Tibial artery (tissue), 4 donors: ENCODE data around the gene FSTL4.

ENCODE experiments used
- DNase-seq, 2 donors: peaks; one replicate each; pipeline ENCODE4 v3.0.0-alpha.2; 2019
- H3K27ac ChIP-seq, 2 donors: fragments of 200-600 bp; sonication (generic) in 1 of 2; 1 replicate in 1 of 2; 2 replicates in 1 of 2; pipeline ENCODE4 v1.5.1; 2018 to 2019; ENCODE audit warnings: mild to moderate bottlenecking in 1 of 2
- H3K27me3 ChIP-seq, 2 donors: fragments of 200-600 bp; sonication (generic) in 1 of 2; one replicate each; pipeline versions ENCODE4 v1.5.1 to v1.6.0; 2016 to 2019
- H3K36me3 ChIP-seq, 3 donors: fragments of 200-600 bp; sonication (generic) in 2 of 3; one replicate each; pipeline ENCODE4 v1.5.1; 2016 to 2019; ENCODE audit warnings: mild to moderate bottlenecking in 2 of 3
- H3K4me1 ChIP-seq, 4 donors: fragments of 200-600 bp; sonication (generic) in 2 of 4; 1 replicate in 3 of 4; 2 replicates in 1 of 4; pipeline ENCODE4 v1.5.1; 2016 to 2019
- H3K4me3 ChIP-seq, 2 donors: fragments of 200-600 bp; sonication (generic) in 1 of 2; 1 replicate in 1 of 2; 2 replicates in 1 of 2; pipeline ENCODE4 v1.5.1; 2018 to 2019; ENCODE audit warnings: mild to moderate bottlenecking in 2 of 2
- H3K9me3 ChIP-seq, 3 donors: fragments of 200-600 bp; sonication (generic) in 1 of 3; one replicate each; pipeline ENCODE4 v1.5.1; 2016 to 2019
- intact Hi-C: fragments of 100-400 bp; cut with DNase I; formaldehyde crosslinking; loops from one replicate; pipeline ENCODE4 v1.15.0; 2023; ENCODE audit warnings: low total_unique reads
- TF ChIP-seq, protein P1 (sequence below), 2 experiments: fragments of 200-600 bp in 1 of 2; fragments of 450-650 bp in 1 of 2; IDR thresholded peaks; one replicate each; pipeline ENCODE4 v1.5.1; 2017 to 2019; ENCODE audit warnings: antibody characterized with exemption in 2 of 2, mild to moderate bottlenecking in 1 of 2, moderate library complexity in 1 of 2

FSTL4 gene

DNA sequence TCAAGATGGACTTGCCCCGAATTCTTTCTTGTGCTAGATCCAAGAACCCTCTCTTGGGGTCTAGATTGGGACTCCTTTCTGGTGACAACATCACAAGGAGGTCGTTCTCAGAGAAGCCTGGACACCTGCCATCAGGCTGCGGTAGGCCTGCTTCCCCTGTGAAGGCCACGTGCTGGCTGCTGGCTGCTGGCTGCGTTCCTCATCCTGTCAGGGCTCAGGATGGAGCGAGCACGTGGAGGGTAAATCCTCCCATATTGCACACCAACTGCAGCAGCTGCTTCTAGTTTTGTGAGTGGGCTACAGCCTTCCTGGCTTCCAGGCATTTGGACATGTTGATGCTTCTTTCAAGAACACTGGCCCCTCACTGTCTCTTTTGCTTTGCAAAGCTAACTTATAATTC lies 464.9 kb downstream of the FSTL4 start:
- Histone ChIP-seq H3K27ac (no peak overlapping the region), H3K4me1 (no peaks in the 10 kb centered on the region), H3K9me3 (no peaks in the 10 kb centered on the region), H3K4me3 (no peak overlapping the region), H3K27me3 (no peaks in the 10 kb centered on the region), H3K36me3 (no peaks in the 10 kb centered on the region)
- intact Hi-C loops: no loop called here
- DNase-seq: no peak
- TF ChIP-seq, protein P1, sequence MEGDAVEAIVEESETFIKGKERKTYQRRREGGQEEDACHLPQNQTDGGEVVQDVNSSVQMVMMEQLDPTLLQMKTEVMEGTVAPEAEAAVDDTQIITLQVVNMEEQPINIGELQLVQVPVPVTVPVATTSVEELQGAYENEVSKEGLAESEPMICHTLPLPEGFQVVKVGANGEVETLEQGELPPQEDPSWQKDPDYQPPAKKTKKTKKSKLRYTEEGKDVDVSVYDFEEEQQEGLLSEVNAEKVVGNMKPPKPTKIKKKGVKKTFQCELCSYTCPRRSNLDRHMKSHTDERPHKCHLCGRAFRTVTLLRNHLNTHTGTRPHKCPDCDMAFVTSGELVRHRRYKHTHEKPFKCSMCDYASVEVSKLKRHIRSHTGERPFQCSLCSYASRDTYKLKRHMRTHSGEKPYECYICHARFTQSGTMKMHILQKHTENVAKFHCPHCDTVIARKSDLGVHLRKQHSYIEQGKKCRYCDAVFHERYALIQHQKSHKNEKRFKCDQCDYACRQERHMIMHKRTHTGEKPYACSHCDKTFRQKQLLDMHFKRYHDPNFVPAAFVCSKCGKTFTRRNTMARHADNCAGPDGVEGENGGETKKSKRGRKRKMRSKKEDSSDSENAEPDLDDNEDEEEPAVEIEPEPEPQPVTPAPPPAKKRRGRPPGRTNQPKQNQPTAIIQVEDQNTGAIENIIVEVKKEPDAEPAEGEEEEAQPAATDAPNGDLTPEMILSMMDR (IDR thresholded peaks at IDR 0.05): no peak
